Stimulated activated CD8-positive, alpha-beta memory T cell treated with anti-CD3 and anti-CD28 coated beads, Interleukin-7, amount 100 ng/mL, for 24 hours (primary cell): ENCODE results near the gene PAGE4.
A peak's percentile ranks its signal among the peaks of the same experiment; 100 is the strongest.

Experiments used
- DNase-seq: peaks from one replicate; pipeline ENCODE4 v3.0.0-alpha.2; 2020; ENCODE audit warnings: low read depth

Gene PAGE4

GRCh38 chrX:49876750-49877149 is 47.6 kb downstream of the PAGE4 start:
- no peak for DNase-seq

DNA sequence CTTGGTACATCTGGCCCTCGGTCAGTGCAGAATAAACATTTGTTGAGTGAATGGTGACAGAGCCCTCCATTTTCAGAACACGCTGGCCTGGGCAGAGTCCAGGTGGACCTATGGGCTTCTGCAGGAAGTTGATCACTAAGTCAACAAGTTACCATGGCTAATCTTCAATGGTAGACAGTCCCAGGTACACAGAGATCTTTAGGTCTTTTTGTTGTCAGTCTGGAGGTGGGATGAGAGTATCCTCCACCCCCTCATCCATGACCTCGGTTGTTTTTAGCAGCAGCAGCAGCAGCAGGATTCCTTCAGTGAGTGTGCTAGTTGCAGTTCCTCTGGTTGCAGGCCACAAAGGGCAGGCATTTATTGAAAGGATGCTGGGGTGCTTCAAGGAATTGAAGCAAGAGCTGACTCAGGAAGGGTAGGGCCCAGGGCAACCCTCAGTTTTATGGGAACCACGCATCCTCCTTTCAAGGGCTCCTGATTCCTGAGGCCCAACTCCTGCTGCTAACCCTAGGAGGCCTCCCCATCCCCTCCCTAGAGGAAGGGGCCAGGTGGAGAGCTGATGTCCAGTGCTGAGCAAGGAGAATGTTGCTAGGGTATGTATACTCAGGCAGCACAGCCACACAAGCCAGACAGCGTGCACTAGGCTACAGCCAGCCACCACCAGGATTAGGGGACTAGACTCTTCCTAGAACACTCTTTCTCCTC is 48.4 kb downstream of the PAGE4 start:
- DNase-seq = no peak

GRCh38 chrX:49878128-49878833 is 49.2 kb downstream of the PAGE4 start:
- DNase-seq = no peak

GRCh38 chrX:49878834-49879655 is 49.9 kb downstream of the PAGE4 start, which contains the start of gene USP27X:
Gene USP27X (plus strand): TSS chrX:49879484. CDS start chrX:49880308, 824 bp downstream.
- peak; percentile 17 for DNase-seq

DNA sequence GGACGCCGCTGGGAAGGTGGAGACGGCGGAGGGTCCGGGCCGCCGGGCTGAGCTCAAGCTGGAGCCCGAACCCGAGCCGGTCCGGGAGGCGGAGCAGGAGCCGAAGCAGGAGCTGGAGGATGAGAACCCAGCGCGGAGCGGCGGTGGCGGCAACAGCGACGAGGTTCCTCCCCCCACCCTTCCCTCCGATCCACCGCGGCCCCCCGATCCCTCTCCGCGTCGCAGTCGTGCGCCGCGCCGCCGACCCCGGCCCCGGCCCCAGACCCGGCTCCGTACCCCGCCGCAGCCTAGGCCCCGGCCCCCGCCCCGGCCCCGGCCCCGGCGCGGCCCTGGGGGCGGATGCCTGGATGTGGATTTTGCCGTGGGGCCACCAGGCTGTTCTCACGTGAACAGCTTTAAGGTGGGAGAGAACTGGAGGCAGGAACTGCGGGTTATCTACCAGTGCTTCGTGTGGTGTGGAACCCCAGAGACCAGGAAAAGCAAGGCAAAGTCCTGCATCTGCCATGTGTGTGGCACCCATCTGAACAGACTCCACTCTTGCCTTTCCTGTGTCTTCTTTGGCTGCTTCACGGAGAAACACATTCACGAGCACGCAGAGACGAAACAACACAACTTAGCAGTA is 50.7 kb downstream of the PAGE4 start:
- DNase-seq = no peak

DNA sequence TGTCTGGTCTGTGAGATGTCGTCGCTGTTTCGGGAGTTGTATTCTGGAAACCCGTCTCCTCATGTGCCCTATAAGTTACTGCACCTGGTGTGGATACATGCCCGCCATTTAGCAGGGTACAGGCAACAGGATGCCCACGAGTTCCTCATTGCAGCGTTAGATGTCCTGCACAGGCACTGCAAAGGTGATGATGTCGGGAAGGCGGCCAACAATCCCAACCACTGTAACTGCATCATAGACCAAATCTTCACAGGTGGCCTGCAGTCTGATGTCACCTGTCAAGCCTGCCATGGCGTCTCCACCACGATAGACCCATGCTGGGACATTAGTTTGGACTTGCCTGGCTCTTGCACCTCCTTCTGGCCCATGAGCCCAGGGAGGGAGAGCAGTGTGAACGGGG is 51.6 kb downstream of the PAGE4 start:
- no peak for DNase-seq
